ENCODE data around the gene TM2D1.
"Not testable (repeated sequence)": the region's sequence is repeated elsewhere in the genome, so short reads cannot be mapped to it uniquely, and the experiment has no call there.

- not testable (repeated sequence) for TF ChIP-seq CTCF, POLR2A (IDR thresholded peaks at IDR 0.05)
These were observed 5.7 kb upstream of the TM2D1 start for GRCh38 chr1:61730679-61731078.

Measured in esophagus squamous epithelium (tissue), 4 donors.